Stomach smooth muscle (tissue), 2 donors: ENCODE data around the gene CCN2.

Experiments used
- H3K27ac ChIP-seq: one replicate; pipeline ENCODE4 v1.7.0; 2013; ENCODE audit warnings: mild to moderate bottlenecking, low read length, inconsistent platforms
- H3K27me3 ChIP-seq, 2 donors: one replicate each; pipeline ENCODE4 v1.7.0; 2013; ENCODE audit warnings: low read length in 2 of 2; ENCODE audit not compliant: insufficient read depth in 2 of 2, control insufficient read depth in 1 of 2
- H3K36me3 ChIP-seq, 2 donors: one replicate each; pipeline ENCODE4 v1.7.0; 2013; ENCODE audit warnings: low read length in 2 of 2; ENCODE audit not compliant: control insufficient read depth in 2 of 2, insufficient read depth in 2 of 2
- H3K4me1 ChIP-seq: one replicate; pipeline ENCODE4 v1.7.0; 2013; ENCODE audit warnings: low read length; ENCODE audit not compliant: control insufficient read depth, insufficient read depth
- H3K4me3 ChIP-seq, 2 donors: one replicate each; pipeline ENCODE4 v1.7.0; 2013; ENCODE audit warnings: low read length in 2 of 2
- H3K9ac ChIP-seq, 2 donors: one replicate each; pipeline ENCODE4 v1.7.0; 2013; ENCODE audit warnings: low read length in 2 of 2, mild to moderate bottlenecking in 1 of 2
- H3K9me3 ChIP-seq, 2 donors: one replicate each; pipeline ENCODE4 v1.7.0; 2013; ENCODE audit warnings: low read length in 2 of 2; ENCODE audit not compliant: control insufficient read depth in 2 of 2
- donor health status: healthy.
- donor health status: Pancreatic carcinoma.

The CCN2 gene, protein sequence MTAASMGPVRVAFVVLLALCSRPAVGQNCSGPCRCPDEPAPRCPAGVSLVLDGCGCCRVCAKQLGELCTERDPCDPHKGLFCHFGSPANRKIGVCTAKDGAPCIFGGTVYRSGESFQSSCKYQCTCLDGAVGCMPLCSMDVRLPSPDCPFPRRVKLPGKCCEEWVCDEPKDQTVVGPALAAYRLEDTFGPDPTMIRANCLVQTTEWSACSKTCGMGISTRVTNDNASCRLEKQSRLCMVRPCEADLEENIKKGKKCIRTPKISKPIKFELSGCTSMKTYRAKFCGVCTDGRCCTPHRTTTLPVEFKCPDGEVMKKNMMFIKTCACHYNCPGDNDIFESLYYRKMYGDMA

DNA sequence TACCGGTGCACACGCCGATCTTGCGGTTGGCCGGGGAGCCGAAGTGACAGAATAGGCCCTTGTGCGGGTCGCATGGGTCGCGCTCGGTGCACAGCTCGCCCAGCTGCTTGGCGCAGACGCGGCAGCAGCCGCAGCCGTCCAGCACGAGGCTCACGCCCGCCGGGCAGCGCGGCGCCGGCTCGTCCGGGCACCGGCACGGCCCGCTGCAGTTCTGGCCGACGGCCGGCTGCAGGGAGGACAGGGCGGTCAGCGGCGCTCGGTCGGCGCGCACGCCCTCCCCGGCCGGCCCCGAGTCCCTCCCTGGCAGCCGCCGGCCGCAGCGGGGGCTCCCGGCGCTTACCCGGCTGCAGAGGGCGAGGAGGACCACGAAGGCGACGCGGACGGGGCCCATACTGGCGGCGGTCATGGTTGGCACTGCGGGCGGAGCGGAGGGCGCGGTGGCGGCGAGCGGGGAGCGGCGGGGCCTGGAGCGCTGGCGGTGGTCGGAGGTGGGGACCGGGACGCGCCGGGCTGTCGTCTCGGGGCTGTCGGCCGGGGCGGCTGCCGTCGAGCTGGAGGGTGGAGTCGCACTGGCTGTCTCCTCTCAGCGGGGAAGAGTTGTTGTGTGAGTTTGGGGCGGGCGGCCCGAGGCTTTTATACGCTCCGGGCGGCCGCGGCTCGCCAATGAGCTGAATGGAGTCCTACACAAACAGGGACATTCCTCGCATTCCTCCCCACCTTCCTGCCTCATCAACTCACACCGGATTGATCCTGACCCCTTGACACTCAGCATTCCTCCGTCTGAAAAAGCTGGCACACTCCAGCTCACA lies at the start of gene CCN2:
Gene CCN2, minus strand, starts transcription at position 606 of the 809 bp plus-strand sequence. Its CDS starts 200 bp downstream, at position 406.
- Histone ChIP-seq H3K36me3 (peaks cover 0 to 3% of the 10 kb centered on the region in 2 donors), H3K4me3 (peak within 1 kb of the TSS; percentile 89 to 91), H3K4me1 (peaks cover 20% of the 10 kb centered on the region), H3K27ac (peak within 1 kb of the TSS; percentile 91), H3K27me3 (no peaks in the 10 kb centered on the region), H3K9ac (peak within 1 kb of the TSS; percentile 79 to 84), H3K9me3 (no peaks in the 10 kb centered on the region)

DNA sequence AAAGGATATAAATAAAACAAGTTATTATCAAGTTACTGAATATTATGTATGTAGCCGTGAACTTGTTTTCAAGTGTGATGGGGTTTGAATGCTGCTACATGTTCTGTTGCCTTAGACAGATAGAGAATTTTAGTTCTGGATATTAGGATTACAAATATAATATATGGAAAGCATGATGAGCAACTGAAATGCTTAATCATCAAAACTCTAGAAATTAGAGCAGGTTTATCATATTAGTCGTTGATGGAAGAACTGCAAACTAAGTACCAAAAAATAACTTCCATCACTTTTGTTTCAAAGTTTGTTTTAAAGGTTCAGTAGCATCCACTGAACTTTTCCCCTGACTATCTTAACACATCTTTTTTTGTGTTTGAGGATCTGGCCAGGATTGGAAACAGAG lies 49.1 kb upstream of the CCN2 start:
- Histone ChIP-seq H3K9ac (no peak overlapping the region), H3K27ac (no peak overlapping the region), H3K36me3 (peaks cover 0 to 2% of the 10 kb centered on the region in 2 donors), H3K4me1 (peaks cover 3% of the 10 kb centered on the region), H3K27me3 (no peaks in the 10 kb centered on the region), H3K4me3 (no peak overlapping the region), H3K9me3 (peaks cover 2 to 17% of the 10 kb centered on the region in 2 donors)

GRCh38 chr6:131999545-132000146 lies 48.5 kb upstream of the CCN2 start:
- H3K9me3 ChIP-seq = peaks cover 2 to 17% of the 10 kb centered on the region in 2 donors
- no peak overlapping the region for H3K27ac ChIP-seq
- no peak overlapping the region for H3K9ac ChIP-seq
- H3K36me3 ChIP-seq = peaks cover 0 to 2% of the 10 kb centered on the region in 2 donors
- H3K4me3 ChIP-seq = no peak overlapping the region
- H3K4me1 ChIP-seq = peaks cover 3% of the 10 kb centered on the region
- H3K27me3 ChIP-seq = no peaks in the 10 kb centered on the region

DNA sequence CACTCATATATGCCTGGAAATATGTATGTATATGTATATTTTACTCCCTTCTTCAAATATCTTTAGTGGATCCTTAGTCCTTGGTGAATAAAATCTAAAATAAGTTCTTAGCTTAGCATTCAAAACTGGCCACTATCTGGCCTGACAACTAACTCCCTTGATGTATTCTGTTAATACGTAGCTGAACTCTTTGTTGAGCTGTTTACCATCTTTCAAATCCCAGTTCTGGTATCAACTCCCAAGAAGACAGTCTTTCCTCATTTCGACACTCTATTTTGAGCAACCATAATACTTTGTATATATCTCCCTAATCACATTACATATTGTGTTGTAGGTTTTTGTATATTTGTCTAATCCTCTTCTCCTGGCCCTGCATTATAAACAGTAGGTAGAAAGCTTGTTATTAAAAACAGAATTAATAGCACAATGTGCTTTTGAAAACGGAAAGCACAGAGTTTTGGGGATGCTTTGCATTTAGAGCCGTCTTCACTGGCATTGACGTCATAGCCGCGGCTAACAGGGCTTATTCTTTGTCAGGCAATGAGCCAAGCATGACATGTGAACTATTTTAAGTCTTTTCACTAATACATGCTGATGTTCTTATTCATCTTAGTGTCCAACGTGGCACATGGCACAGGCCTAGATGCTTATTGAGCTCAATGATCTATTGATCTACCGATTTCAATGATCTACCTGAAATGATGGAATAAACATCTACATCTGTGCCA lies 47.2 kb upstream of the CCN2 start:
- no peaks in the 10 kb centered on the region for H3K27me3 ChIP-seq
- peaks cover 0 to 10% of the 10 kb centered on the region in 2 donors for H3K9me3 ChIP-seq
- peak overlapping the region in 1 of 2 donors; percentile 4 for H3K4me3 ChIP-seq
- peaks cover 0 to 2% of the 10 kb centered on the region in 2 donors for H3K36me3 ChIP-seq
- H3K27ac ChIP-seq = no peak overlapping the region
- peaks cover 3% of the 10 kb centered on the region for H3K4me1 ChIP-seq
- H3K9ac ChIP-seq = no peak overlapping the region

GRCh38 chr6:131997429-131998153 lies 46.4 kb upstream of the CCN2 start:
- H3K36me3 ChIP-seq = peaks cover 0 to 2% of the 10 kb centered on the region in 2 donors
- H3K9me3 ChIP-seq = peaks cover 0 to 8% of the 10 kb centered on the region in 2 donors
- no peak overlapping the region for H3K9ac ChIP-seq
- H3K4me1 ChIP-seq = peaks cover 3% of the 10 kb centered on the region
- H3K4me3 ChIP-seq = no peak overlapping the region
- H3K27me3 ChIP-seq = no peaks in the 10 kb centered on the region
- no peak overlapping the region for H3K27ac ChIP-seq

GRCh38 chr6:131995917-131996316 lies 44.7 kb upstream of the CCN2 start:
- H3K4me3 ChIP-seq = no peak overlapping the region
- H3K9ac ChIP-seq = no peak overlapping the region
- H3K9me3 ChIP-seq = peaks cover 0 to 8% of the 10 kb centered on the region in 2 donors
- H3K27me3 ChIP-seq = no peaks in the 10 kb centered on the region
- peaks cover 0 to 2% of the 10 kb centered on the region in 2 donors for H3K36me3 ChIP-seq
- H3K27ac ChIP-seq = no peak overlapping the region
- peaks cover 3% of the 10 kb centered on the region for H3K4me1 ChIP-seq

DNA sequence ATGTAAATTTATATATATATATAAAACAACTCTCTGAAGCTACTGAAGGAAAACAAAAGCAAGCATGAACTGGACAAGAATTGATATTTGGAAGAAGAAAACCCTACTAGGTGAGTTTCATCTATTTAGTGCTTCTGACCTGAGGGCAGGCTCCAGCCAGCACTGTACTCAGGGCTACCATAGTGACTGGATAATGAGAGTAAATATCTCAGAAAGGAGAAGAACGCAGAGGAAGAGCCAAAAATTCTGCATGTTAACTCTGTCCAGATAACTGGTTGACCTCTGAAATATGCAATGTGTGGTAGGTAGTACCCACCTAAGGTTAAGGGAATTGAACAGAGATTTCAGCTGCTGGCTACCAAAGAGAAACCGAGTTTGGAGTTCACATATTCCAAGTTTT lies 41.4 kb upstream of the CCN2 start:
- Histone ChIP-seq H3K27me3 (no peaks in the 10 kb centered on the region), H3K36me3 (peaks cover 0 to 2% of the 10 kb centered on the region in 2 donors), H3K27ac (no peak overlapping the region), H3K9me3 (peaks cover 0 to 7% of the 10 kb centered on the region in 2 donors), H3K4me1 (no peaks in the 10 kb centered on the region), H3K4me3 (no peak overlapping the region), H3K9ac (no peak overlapping the region)

GRCh38 chr6:131989036-131989435 lies 37.9 kb upstream of the CCN2 start:
- Histone ChIP-seq H3K9me3 (no peaks in the 10 kb centered on the region), H3K9ac (no peak overlapping the region), H3K4me1 (no peaks in the 10 kb centered on the region), H3K4me3 (no peak overlapping the region), H3K27ac (no peak overlapping the region), H3K27me3 (no peaks in the 10 kb centered on the region), H3K36me3 (no peaks in the 10 kb centered on the region)

- Histone ChIP-seq H3K27me3 (no peaks in the 10 kb centered on the region), H3K36me3 (no peaks in the 10 kb centered on the region), H3K4me3 (no peak overlapping the region), H3K9me3 (no peaks in the 10 kb centered on the region), H3K27ac (no peak overlapping the region), H3K4me1 (peaks cover 3% of the 10 kb centered on the region), H3K9ac (no peak overlapping the region)
Measured at GRCh38 chr6:131982740-131983259, 31.6 kb upstream of the CCN2 start.
